ENCODE data around the gene PDK3. TPM values are rescaled to one million over a fixed set of nuclear protein-coding genes. Genes with fewer than 3 reads are reported as not detected.

The PDK3 gene
- total RNA-seq, 1 experiment from 2014 or later: 47.3 TPM

DNA sequence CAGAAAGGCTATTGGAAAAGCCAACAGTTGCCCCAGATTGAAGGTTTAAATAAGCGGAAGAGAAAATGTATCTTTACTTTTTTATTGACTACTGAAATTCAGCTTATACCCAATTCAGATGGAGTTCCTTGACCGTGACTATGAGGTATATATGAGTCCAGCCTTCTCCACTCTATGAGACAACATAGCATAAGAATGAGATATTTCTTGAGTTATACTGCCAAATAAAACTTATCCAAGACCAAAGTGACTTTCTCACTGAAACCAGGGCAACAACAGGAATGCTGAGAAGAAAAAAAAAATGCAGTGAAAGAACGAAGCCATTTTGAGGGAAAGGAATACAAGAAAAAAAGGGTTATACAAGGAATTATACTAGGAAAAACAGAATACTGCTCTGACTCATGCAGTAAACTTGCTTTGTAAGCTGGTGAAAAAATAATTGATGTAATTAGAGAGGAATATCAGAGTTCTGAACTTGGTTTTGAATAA is 16.3 kb upstream of the PDK3 start:
- Histone ChIP-seq H3K79me1 (ENCODE audit: insufficient read depth, low read depth, low read length, poor library complexity, severe bottlenecking) (no peaks in the 10 kb centered on the region), H4K8ac (replicated peaks; ENCODE audit: insufficient read length, low read depth, low read length) (no peak overlapping the region), H3K23ac (ENCODE audit: insufficient read length, low read depth, low read length) (no peak overlapping the region), H2BK5ac (ENCODE audit: insufficient read length, low read length) (no peak overlapping the region), H3K79me2 (ENCODE audit: insufficient read depth, low read length) (no peaks in the 10 kb centered on the region; the same call in 1 of the 2 replicates), H2BK20ac (ENCODE audit: low read depth, low read length, poor library complexity, severe bottlenecking) (no peak overlapping the region), H4K5ac (ENCODE audit: insufficient read length, low read depth, low read length) (no peak overlapping the region), H3K9me3 (ENCODE audit: control insufficient read depth, low read depth, low read length) (no peaks in the 10 kb centered on the region), H3K18ac (ENCODE audit: insufficient read length, low read depth, low read length) (no peak overlapping the region), H3K27ac (ENCODE audit: insufficient read length, low read depth, low read length) (no peak overlapping the region), H3K27me3 (ENCODE audit: insufficient read depth, low read length) (no peaks in the 10 kb centered on the region), H3K4me1 (ENCODE audit: insufficient read depth, low read length) (no peaks in the 10 kb centered on the region), H4K91ac (ENCODE audit: insufficient read length, low read depth, low read length) (no peak overlapping the region), H3T11ph (ENCODE audit: low read length) (no peak overlapping the region), H3K4ac (ENCODE audit: low read depth, low read length) (no peak overlapping the region), H2BK120ac (ENCODE audit: low read depth, low read length, poor library complexity, severe bottlenecking) (no peak overlapping the region), H3K56ac (ENCODE audit: insufficient read length, low read depth, low read length) (no peak overlapping the region), H3K4me2 (ENCODE audit: insufficient read depth, insufficient read length, low read length) (no peak overlapping the region), H3K14ac (ENCODE audit: insufficient read depth, low read length) (no peak overlapping the region), H3K23me2 (ENCODE audit: insufficient read length, low read depth, low read length, poor library complexity, severe bottlenecking) (no peaks in the 10 kb centered on the region), H2AFZ (ENCODE audit: low read length) (no peak overlapping the region), H2BK15ac (ENCODE audit: low read depth, low read length) (no peak overlapping the region), H2AK5ac (ENCODE audit: insufficient read length, low read length) (no peak overlapping the region), H3K9ac (ENCODE audit: extremely low read depth, insufficient read length, low read length) (no peak overlapping the region), H2BK12ac (ENCODE audit: insufficient read length, low read depth, low read length) (no peak overlapping the region), H4K20me1 (ENCODE audit: control insufficient read depth, insufficient read depth, insufficient read length) (no peaks in the 10 kb centered on the region)
- Mint-ChIP-seq H3K27ac (no peak overlapping the region), H3K36me3 (ENCODE audit: insufficient read depth in 1 of 3, low read depth in 3 of 3) (peaks cover 0 to 4% (median 0%) of the 10 kb centered on the region in 3 experiments; a peak in 2 of 7 replicates), H3K4me1 (peaks cover 0 to 2% of the 10 kb centered on the region in 2 experiments; a peak in 1 of 4 replicates), H3K9me3 (peaks cover 0 to 6% of the 10 kb centered on the region in 2 experiments; a peak in 2 of 5 replicates), H3K27me3 (ENCODE audit: low read depth) (no peaks in the 10 kb centered on the region; the same call in 1 of the 2 replicates), H3K4me3 (no peak overlapping the region)
- TF ChIP-seq, protein P1, sequence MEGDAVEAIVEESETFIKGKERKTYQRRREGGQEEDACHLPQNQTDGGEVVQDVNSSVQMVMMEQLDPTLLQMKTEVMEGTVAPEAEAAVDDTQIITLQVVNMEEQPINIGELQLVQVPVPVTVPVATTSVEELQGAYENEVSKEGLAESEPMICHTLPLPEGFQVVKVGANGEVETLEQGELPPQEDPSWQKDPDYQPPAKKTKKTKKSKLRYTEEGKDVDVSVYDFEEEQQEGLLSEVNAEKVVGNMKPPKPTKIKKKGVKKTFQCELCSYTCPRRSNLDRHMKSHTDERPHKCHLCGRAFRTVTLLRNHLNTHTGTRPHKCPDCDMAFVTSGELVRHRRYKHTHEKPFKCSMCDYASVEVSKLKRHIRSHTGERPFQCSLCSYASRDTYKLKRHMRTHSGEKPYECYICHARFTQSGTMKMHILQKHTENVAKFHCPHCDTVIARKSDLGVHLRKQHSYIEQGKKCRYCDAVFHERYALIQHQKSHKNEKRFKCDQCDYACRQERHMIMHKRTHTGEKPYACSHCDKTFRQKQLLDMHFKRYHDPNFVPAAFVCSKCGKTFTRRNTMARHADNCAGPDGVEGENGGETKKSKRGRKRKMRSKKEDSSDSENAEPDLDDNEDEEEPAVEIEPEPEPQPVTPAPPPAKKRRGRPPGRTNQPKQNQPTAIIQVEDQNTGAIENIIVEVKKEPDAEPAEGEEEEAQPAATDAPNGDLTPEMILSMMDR (conservative IDR thresholded peaks at IDR 0.05): no peak
- no peak for DNase-seq
- no CpG with 5 or more reads among the region's 3 CpGs for WGBS (ENCODE audit: extremely low coverage, insufficient read length, low lambda C conversion rate)

Data from H9 (cell line).